Lower lobe of right lung (tissue), 2 donors: Measurements from ENCODE around the gene FBXO5. TPM values are rescaled to one million over a fixed set of nuclear protein-coding genes. Genes with fewer than 3 reads are reported as not detected.

ENCODE experiments used
- ATAC-seq, 2 donors: fragments of 200-7000 bp; cut with Tn5 transposase; one replicate each; pipeline ENCODE4 v1.9.1; 2020 to 2022; ENCODE audit warnings: mild to moderate bottlenecking in 2 of 2, moderate library complexity in 2 of 2
- DNase-seq: peaks from one replicate; pipeline ENCODE4 v3.0.0-alpha.2; 2020
- H3K27ac ChIP-seq: fragments of 200-600 bp; one replicate; pipeline ENCODE4 v1.8.0; 2022
- H3K27me3 ChIP-seq: fragments of 200-600 bp; one replicate; pipeline ENCODE4 v1.8.0; 2022; ENCODE audit warnings: low read depth
- H3K36me3 ChIP-seq: fragments of 200-600 bp; one replicate; pipeline ENCODE4 v1.8.0; 2022; ENCODE audit warnings: mild to moderate bottlenecking
- H3K4me1 ChIP-seq: fragments of 200-600 bp; one replicate; pipeline ENCODE4 v1.8.0; 2022
- H3K4me3 ChIP-seq: fragments of 200-600 bp; one replicate; pipeline ENCODE4 v1.8.0; 2022; ENCODE audit warnings: mild to moderate bottlenecking
- H3K9me3 ChIP-seq: fragments of 200-600 bp; one replicate; pipeline ENCODE4 v1.8.0; 2022
- CTCF ChIP-seq: fragments of 200-600 bp; IDR thresholded peaks from one replicate; pipeline ENCODE4 v1.8.0; 2022; ENCODE audit warnings: antibody characterized with exemption, mild to moderate bottlenecking
- intact Hi-C: fragments of 100-400 bp; cut with DNase I; formaldehyde crosslinking; loops from one replicate; pipeline ENCODE4 v1.11.0; 2022
- total RNA-seq: library from RNA; stranded (reverse); fragmentation: NEBNext Ultra II Directional; extraction: Animal tissue kit (Norgen Biotek cat#: 25700); gene quantifications from one replicate; pipeline ENCODE4 v1.2.1, GENCODE V29; 2021
- donor health status: DM: no; HTN: yes; CAD: no; lungs with severe emphysema.

The FBXO5 gene
- total RNA-seq, 1 donor from 2014 or later = 5.1 TPM

- Histone ChIP-seq H3K4me1 (no peaks in the 10 kb centered on the region), H3K27me3 (no peaks in the 10 kb centered on the region), H3K9me3 (no peaks in the 10 kb centered on the region), H3K27ac (no peak overlapping the region), H3K4me3 (no peak overlapping the region), H3K36me3 (no peaks in the 10 kb centered on the region)
- TF ChIP-seq CTCF = no peak
- no peak for DNase-seq
- intact Hi-C loops = loop anchor here (10.0 kb wide), 1 partner anchor 163 kb away; no protein-coding TSS in a partner anchor
- no peak for ATAC-seq
Measured at GRCh38 chr6:153028286-153028685, 45.4 kb upstream of the FBXO5 start.

GRCh38 chr6:153027480-153027879 is 44.6 kb upstream of the FBXO5 start:
- Histone ChIP-seq H3K9me3 (no peaks in the 10 kb centered on the region), H3K4me1 (no peaks in the 10 kb centered on the region), H3K27ac (no peak overlapping the region), H3K36me3 (no peaks in the 10 kb centered on the region), H3K4me3 (no peak overlapping the region), H3K27me3 (no peaks in the 10 kb centered on the region)
- no peak for ATAC-seq
- no peak for TF ChIP-seq CTCF
- intact Hi-C loops = loop anchor here (10.0 kb wide), 1 partner anchor 163 kb away; no protein-coding TSS in a partner anchor
- no peak for DNase-seq

- intact Hi-C loops = loop anchor here (10.0 kb wide), 1 partner anchor 160 kb away; no protein-coding TSS in a partner anchor
- TF ChIP-seq CTCF = no peak
Measured at GRCh38 chr6:153024709-153025017, 41.8 kb upstream of the FBXO5 start.

GRCh38 chr6:153023977-153024708 is 41.3 kb upstream of the FBXO5 start:
- ATAC-seq = peak; percentile 83 to 89
- DNase-seq = no peak
- intact Hi-C loops = loop anchor here (10.0 kb wide), 1 partner anchor 159 kb away; no protein-coding TSS in a partner anchor

More at GRCh38 chr6:153024709-153025017, 41.8 kb upstream of the FBXO5 start:
- no peak overlapping the region for H3K27ac ChIP-seq
- H3K4me3 ChIP-seq = no peak overlapping the region
- H3K36me3 ChIP-seq = no peaks in the 10 kb centered on the region
- no peaks in the 10 kb centered on the region for H3K9me3 ChIP-seq
- no peaks in the 10 kb centered on the region for H3K27me3 ChIP-seq
- DNase-seq = no peak
- H3K4me1 ChIP-seq = no peaks in the 10 kb centered on the region
- ATAC-seq = no peak

GRCh38 chr6:153018355-153018754 is 35.5 kb upstream of the FBXO5 start:
- no peaks in the 10 kb centered on the region for H3K4me1 ChIP-seq

More at GRCh38 chr6:153023977-153024708, 41.3 kb upstream of the FBXO5 start:
- Histone ChIP-seq H3K4me1 (no peaks in the 10 kb centered on the region), H3K27me3 (no peaks in the 10 kb centered on the region), H3K27ac (no peak overlapping the region), H3K36me3 (no peaks in the 10 kb centered on the region), H3K4me3 (no peak overlapping the region), H3K9me3 (no peaks in the 10 kb centered on the region)
- TF ChIP-seq CTCF = peak; percentile 82

More at GRCh38 chr6:153018355-153018754, 35.5 kb upstream of the FBXO5 start:
- Histone ChIP-seq H3K27ac (no peak overlapping the region), H3K9me3 (no peaks in the 10 kb centered on the region), H3K36me3 (no peaks in the 10 kb centered on the region), H3K27me3 (no peaks in the 10 kb centered on the region), H3K4me3 (no peak overlapping the region)
- DNase-seq (no peak), ATAC-seq (no peak)
- intact Hi-C loops = no loop called here
- no peak for TF ChIP-seq CTCF
